ENCODE measurements around the gene INTS4. TPM values are rescaled to one million over a fixed set of nuclear protein-coding genes. Genes with fewer than 3 reads are reported as not detected.

Gene INTS4
- total and polyA plus RNA-seq, 2 experiments from 2014 or later, result 24.6 to 47.6 TPM

DNA sequence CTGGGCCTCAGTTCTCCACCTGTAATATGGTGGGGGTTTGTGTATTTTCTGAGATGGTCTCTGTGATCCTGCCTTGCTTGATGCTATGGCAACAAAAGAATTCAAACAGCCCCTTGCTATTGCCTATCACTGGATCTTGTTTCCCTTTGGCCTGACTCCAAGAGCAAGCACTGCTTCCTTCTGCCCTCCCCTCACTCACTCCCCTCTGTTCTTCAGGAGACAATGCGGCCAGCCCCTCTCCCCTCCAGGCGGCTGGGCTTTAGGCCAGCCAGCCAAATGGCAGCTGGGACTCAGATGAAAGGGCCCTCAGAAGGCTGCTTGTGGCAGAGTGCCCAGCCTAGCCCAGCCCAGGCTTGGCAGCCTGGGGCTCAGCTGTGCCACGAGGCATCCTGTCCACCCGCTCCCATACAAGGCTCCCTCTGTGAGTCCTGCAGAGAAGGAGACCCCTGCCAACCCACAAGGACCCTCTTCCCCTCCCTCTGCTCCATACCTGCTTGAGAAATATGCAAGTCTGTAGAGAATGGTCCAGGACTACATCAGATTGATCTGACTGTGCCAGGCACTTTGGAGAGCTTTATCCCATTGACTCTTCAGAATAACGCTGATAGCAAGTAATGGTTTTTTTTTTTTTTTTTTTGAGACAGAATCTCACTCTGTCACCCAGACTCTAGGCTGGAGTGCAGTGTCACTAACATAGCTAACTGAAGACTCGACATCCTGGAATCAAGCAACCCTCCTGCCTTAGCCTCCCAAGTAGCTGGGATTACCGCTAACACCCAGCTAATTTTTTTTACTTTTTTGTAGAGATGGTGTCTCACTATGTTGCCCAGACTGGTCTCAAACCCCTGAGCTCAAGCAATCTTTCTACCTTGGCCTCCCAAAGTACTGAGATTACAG is 36.2 kb upstream of the INTS4 start:
- H2AFZ ChIP-seq, result peak overlapping the region; percentile 72
- no peak overlapping the region for H3K4me3 ChIP-seq
- Mint-ChIP-seq H3K9me3 (peaks cover 5% of the 10 kb centered on the region; the same call in 2 of the 3 replicates), H3K4me1 (peaks cover 8% of the 10 kb centered on the region; the same call in 1 of the 3 replicates), H3K27ac (no peak overlapping the region), H3K4me3 (no peak overlapping the region), H3K36me3 (ENCODE audit: low read depth) (no peaks in the 10 kb centered on the region), H3K27me3 (ENCODE audit: insufficient read depth, low read depth, poor library complexity) (no peaks in the 10 kb centered on the region)
- peak; percentile 27 for DNase-seq (ENCODE audit: low spot score)
- H3F3A ChIP-seq (replicated peaks; ENCODE audit: low read depth), result no peaks in the 10 kb centered on the region
- no peaks in the 10 kb centered on the region for H3K27me3 ChIP-seq (ENCODE audit: insufficient read depth)
- no peaks in the 10 kb centered on the region for H3K9me2 ChIP-seq (ENCODE audit: insufficient read depth)
- H3K27ac ChIP-seq (ENCODE audit: low read depth), result no peak overlapping the region
- H3K4me1 ChIP-seq (ENCODE audit: insufficient read depth), result no peaks in the 10 kb centered on the region
- no peaks in the 10 kb centered on the region for H3K79me2 ChIP-seq (replicated peaks; ENCODE audit: insufficient read depth)
- ATAC-seq, result peak; percentile 82
- TF ChIP-seq ETS1 (IDR thresholded peaks at IDR 0.05) (no peak), EZH2 (IDR thresholded peaks at IDR 0.05; ENCODE audit: low read depth, unreplicated experiment) (no peak), ZNF331 (CRISPR knock-in tag; IDR thresholded peaks at IDR 0.05; ENCODE audit: low read depth) (no peak), CREB1 (CRISPR knock-in tag; IDR thresholded peaks at IDR 0.05; ENCODE audit: low read depth) (no peak), POLR2AphosphoS5 (IDR thresholded peaks at IDR 0.05; ENCODE audit: low read depth) (no peak), REST (IDR thresholded peaks at IDR 0.05; ENCODE audit: unreplicated experiment) (no peak), STAT1 (IDR thresholded peaks at IDR 0.05; ENCODE audit: unreplicated experiment) (no peak), NANOG (IDR thresholded peaks at IDR 0.05; ENCODE audit: borderline replicate concordance) (no peak), ZNF114 (CRISPR knock-in tag; IDR thresholded peaks at IDR 0.05) (no peak), JUNB (IDR thresholded peaks at IDR 0.05; ENCODE audit: unreplicated experiment) (no peak), EZH2phosphoT487 (IDR thresholded peaks at IDR 0.05; ENCODE audit: unreplicated experiment) (no peak), CTCF (conservative IDR thresholded peaks at IDR 0.05; ENCODE audit: low read depth in 2 of 2) (no peak)
- TF ChIP-seq, protein P1, sequence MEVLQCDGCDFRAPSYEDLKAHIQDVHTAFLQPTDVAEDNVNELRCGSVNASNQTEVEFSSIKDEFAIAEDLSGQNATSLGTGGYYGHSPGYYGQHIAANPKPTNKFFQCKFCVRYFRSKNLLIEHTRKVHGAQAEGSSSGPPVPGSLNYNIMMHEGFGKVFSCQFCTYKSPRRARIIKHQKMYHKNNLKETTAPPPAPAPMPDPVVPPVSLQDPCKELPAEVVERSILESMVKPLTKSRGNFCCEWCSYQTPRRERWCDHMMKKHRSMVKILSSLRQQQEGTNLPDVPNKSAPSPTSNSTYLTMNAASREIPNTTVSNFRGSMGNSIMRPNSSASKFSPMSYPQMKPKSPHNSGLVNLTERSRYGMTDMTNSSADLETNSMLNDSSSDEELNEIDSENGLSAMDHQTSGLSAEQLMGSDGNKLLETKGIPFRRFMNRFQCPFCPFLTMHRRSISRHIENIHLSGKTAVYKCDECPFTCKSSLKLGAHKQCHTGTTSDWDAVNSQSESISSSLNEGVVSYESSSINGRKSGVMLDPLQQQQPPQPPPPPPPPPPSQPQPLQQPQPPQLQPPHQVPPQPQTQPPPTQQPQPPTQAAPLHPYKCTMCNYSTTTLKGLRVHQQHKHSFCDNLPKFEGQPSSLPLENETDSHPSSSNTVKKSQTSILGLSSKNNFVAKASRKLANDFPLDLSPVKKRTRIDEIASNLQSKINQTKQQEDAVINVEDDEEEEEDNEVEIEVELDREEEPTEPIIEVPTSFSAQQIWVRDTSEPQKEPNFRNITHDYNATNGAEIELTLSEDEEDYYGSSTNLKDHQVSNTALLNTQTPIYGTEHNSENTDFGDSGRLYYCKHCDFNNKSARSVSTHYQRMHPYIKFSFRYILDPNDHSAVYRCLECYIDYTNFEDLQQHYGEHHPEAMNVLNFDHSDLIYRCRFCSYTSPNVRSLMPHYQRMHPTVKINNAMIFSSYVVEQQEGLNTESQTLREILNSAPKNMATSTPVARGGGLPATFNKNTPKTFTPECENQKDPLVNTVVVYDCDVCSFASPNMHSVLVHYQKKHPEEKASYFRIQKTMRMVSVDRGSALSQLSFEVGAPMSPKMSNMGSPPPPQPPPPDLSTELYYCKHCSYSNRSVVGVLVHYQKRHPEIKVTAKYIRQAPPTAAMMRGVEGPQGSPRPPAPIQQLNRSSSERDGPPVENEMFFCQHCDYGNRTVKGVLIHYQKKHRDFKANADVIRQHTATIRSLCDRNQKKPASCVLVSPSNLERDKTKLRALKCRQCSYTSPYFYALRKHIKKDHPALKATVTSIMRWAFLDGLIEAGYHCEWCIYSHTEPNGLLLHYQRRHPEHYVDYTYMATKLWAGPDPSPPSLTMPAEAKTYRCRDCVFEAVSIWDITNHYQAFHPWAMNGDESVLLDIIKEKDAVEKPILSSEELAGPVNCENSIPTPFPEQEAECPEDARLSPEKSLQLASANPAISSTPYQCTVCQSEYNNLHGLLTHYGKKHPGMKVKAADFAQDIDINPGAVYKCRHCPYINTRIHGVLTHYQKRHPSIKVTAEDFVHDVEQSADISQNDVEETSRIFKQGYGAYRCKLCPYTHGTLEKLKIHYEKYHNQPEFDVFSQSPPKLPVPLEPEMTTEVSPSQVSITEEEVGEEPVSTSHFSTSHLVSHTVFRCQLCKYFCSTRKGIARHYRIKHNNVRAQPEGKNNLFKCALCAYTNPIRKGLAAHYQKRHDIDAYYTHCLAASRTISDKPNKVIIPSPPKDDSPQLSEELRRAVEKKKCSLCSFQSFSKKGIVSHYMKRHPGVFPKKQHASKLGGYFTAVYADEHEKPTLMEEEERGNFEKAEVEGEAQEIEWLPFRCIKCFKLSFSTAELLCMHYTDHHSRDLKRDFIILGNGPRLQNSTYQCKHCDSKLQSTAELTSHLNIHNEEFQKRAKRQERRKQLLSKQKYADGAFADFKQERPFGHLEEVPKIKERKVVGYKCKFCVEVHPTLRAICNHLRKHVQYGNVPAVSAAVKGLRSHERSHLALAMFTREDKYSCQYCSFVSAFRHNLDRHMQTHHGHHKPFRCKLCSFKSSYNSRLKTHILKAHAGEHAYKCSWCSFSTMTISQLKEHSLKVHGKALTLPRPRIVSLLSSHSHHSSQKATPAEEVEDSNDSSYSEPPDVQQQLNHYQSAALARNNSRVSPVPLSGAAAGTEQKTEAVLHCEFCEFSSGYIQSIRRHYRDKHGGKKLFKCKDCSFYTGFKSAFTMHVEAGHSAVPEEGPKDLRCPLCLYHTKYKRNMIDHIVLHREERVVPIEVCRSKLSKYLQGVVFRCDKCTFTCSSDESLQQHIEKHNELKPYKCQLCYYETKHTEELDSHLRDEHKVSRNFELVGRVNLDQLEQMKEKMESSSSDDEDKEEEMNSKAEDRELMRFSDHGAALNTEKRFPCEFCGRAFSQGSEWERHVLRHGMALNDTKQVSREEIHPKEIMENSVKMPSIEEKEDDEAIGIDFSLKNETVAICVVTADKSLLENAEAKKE (CRISPR knock-in tag; IDR thresholded peaks at IDR 0.05), result no peak
- no peaks in the 10 kb centered on the region for H4K20me1 ChIP-seq (replicated peaks; ENCODE audit: insufficient read depth)
- H3K4me2 ChIP-seq, result no peak overlapping the region
- H3K36me3 ChIP-seq (ENCODE audit: insufficient read depth), result no peaks in the 10 kb centered on the region

Measured in GM23338 (cell line).